Esophagus squamous epithelium (tissue), 4 donors: ENCODE measurements around the gene COA5.

Experiments used
- POLR2A ChIP-seq, 4 donors: fragments of 450-650 bp; IDR thresholded peaks; one replicate each; pipeline ENCODE4 v1.6.1; 2017; ENCODE audit warnings: antibody characterized with exemption in 4 of 4, mild to moderate bottlenecking in 4 of 4, moderate library complexity in 3 of 4
- TF ChIP-seq, protein P1 (sequence below), 6 experiments: fragments of 450-650 bp in 4 of 6; fragments of 200-600 bp in 2 of 6; sonication (generic) in 2 of 6; IDR thresholded peaks; one replicate each; pipeline ENCODE4 v1.5.1; 2016 to 2019; ENCODE audit warnings: antibody characterized with exemption in 6 of 6, mild to moderate bottlenecking in 4 of 6, moderate library complexity in 4 of 6

DNA sequence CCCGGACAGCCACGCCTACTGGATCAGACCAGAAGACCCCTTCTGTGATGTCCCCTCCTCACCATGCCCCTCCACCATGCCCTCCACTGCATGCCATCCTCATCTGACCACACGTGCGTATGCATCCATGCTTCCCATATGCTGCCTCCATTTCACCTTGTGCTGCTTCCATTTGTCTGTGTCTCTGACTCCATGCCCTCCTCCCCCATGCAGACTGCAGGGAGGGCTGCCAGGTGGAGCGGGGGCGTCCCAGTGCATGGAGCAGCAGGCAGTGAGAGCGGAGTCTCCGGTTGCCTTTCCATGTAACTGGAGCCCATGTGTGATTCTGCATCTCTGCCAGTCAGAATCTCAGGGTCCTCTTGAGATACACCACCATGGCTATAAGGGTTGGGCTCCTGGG is 52.6 kb downstream of the COA5 start:
- no peak for TF ChIP-seq POLR2A (IDR thresholded peaks at IDR 0.05)
- TF ChIP-seq, protein P1, sequence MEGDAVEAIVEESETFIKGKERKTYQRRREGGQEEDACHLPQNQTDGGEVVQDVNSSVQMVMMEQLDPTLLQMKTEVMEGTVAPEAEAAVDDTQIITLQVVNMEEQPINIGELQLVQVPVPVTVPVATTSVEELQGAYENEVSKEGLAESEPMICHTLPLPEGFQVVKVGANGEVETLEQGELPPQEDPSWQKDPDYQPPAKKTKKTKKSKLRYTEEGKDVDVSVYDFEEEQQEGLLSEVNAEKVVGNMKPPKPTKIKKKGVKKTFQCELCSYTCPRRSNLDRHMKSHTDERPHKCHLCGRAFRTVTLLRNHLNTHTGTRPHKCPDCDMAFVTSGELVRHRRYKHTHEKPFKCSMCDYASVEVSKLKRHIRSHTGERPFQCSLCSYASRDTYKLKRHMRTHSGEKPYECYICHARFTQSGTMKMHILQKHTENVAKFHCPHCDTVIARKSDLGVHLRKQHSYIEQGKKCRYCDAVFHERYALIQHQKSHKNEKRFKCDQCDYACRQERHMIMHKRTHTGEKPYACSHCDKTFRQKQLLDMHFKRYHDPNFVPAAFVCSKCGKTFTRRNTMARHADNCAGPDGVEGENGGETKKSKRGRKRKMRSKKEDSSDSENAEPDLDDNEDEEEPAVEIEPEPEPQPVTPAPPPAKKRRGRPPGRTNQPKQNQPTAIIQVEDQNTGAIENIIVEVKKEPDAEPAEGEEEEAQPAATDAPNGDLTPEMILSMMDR (IDR thresholded peaks at IDR 0.05): no peak
